Measurements from ENCODE around the gene RASSF4. TPM values are rescaled to one million over a fixed set of nuclear protein-coding genes. Genes with fewer than 3 reads are reported as not detected.

Gene RASSF4
- total and polyA plus RNA-seq, 9 of the 15 experiments (the other 6 are each of a cell fraction or from before 2014, with no cell fraction given) = 0.01 to 0.62 (median 0.11) TPM; not detected in 3

DNA sequence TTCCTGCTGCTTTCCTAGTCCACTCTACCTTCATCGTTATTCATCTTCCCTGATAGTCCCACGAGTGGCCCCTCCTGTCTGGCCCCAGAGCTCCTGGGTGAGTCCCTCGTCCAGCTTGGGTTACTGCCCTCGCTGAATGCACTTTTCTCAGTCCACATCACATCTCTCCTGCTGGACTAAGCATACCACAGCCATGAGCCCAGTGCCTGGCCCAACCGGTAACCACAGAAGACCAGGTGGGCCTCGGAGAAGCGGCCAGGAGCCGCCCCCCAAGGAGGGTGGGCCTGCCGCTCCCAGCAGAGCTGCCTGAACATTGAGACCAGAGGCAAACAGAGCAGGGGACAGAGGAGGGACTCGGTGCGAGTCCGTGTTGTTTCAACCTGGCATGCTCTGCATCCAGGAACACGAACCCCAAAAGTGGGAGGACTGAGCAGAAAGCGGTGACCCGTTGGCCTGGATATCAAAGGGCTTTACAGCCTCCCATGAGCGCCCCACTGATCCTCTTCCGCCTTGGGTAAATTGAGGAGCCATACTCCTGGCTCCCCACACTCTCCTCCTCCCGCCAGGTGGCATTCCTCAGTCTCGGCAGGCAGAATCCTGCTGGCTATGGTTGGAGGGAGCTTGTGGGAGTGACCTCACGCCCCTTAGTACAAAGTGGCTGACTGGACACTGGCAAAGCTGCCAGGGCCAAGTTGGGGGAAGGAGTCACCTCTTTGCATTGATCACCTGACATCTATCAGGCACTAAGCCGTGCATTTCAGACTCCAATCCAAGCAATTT, 35.2 kb upstream of the RASSF4 start:
- ChIA-PET CTCF (ENCODE audit: low intra/inter-chr PET ratio) (interaction anchor here (1.1 kb wide), 1 partner anchor 62 kb away, joined by 3 read pairs; no protein-coding TSS in a partner anchor), POLR2A (interaction anchor here (0.5 to 1.0 kb wide), 4 partner anchors 11 to 138 kb away, joined by 3 to 5 read pairs (median 4); no protein-coding TSS in a partner anchor)
- Histone ChIP-seq H3K4me3 (no peak overlapping the region), H4K20me1 (replicated peaks; ENCODE audit: control insufficient read depth, insufficient read depth, low read length) (no peaks in the 10 kb centered on the region), H3K4me1 (replicated peaks in 1 of 2; ENCODE audit: control insufficient read depth in 2 of 2, insufficient read depth in 2 of 2, low read length in 2 of 2) (peaks cover 0 to 5% of the 10 kb centered on the region in 2 experiments; a peak in 1 of 5 replicates), H3K9me3 (replicated peaks; ENCODE audit: control insufficient read depth, insufficient read depth, low read depth, low read length) (no peaks in the 10 kb centered on the region), H3K27me3 (ENCODE audit: control insufficient read depth in 2 of 2, insufficient read depth in 2 of 2, low read length in 2 of 2) (peaks cover 0 to 52% of the 10 kb centered on the region in 2 experiments; a peak in 3 of 5 replicates), H3K79me2 (ENCODE audit: control insufficient read depth, insufficient read depth, low read length) (no peaks in the 10 kb centered on the region), H2AFZ (ENCODE audit: low read depth, low read length) (no peak overlapping the region), H3K9ac (ENCODE audit: insufficient read depth in 1 of 2, low read depth in 2 of 2, low read length in 2 of 2) (no peak overlapping the region), H3K9me1 (ENCODE audit: control insufficient read depth, insufficient read depth, low read length) (no peaks in the 10 kb centered on the region), H3K27ac (ENCODE audit: extremely low read depth, low read depth, low read length) (no peak overlapping the region), H3K36me3 (ENCODE audit: control insufficient read depth, insufficient read depth, low read length) (no peaks in the 10 kb centered on the region), H3K4me2 (ENCODE audit: insufficient read depth, low read length) (no peak overlapping the region)
- intact Hi-C loops (cut with micrococcal nuclease) = loop anchor here (2.0 kb wide), 1 partner anchor 46 kb away; no protein-coding TSS in a partner anchor
- DNase-seq (ENCODE audit: extremely low read depth in 1 of 4, low spot score in 3 of 4) = no peak
- ATAC-seq = no peak
- in situ Hi-C loops (cut with MboI) = no loop called here
- WGBS (ENCODE audit: insufficient coverage, low coverage, missing lambda C conversion rate) = 3% methylated on average over 21 of the region's 21 CpGs
- TF ChIP-seq, protein P1, sequence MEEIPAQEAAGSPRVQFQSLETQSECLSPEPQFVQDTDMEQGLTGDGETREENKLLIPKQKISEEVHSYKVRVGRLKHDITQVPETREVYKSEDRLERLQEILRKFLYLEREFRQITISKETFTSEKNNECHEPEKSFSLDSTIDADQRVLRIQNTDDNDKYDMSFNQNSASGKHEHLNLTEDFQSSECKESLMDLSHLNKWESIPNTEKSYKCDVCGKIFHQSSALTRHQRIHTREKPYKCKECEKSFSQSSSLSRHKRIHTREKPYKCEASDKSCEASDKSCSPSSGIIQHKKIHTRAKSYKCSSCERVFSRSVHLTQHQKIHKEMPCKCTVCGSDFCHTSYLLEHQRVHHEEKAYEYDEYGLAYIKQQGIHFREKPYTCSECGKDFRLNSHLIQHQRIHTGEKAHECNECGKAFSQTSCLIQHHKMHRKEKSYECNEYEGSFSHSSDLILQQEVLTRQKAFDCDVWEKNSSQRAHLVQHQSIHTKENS (CRISPR knock-in tag; IDR thresholded peaks at IDR 0.05) = no peak
- TF ChIP-seq ZFP30 (CRISPR knock-in tag; IDR thresholded peaks at IDR 0.05; ENCODE audit: borderline replicate concordance) (no peak), HNRNPH1 (optimal IDR thresholded peaks at IDR 0.05; ENCODE audit: low read depth, low read length) (no peak), NFXL1 (CRISPR knock-in tag; IDR thresholded peaks at IDR 0.05) (no peak), SP1 (CRISPR knock-in tag; IDR thresholded peaks at IDR 0.05) (no peak), TCF7 (IDR thresholded peaks at IDR 0.05; ENCODE audit: borderline replicate concordance) (no peak), NCOA6 (IDR thresholded peaks at IDR 0.05) (no peak), ETV5 (CRISPR knock-in tag; IDR thresholded peaks at IDR 0.05; ENCODE audit: low read depth) (no peak), CBX5 (IDR thresholded peaks at IDR 0.05; ENCODE audit: borderline replicate concordance, low read depth) (no peak), ZNF124 (CRISPR knock-in tag; IDR thresholded peaks at IDR 0.05) (no peak), NFATC3 (IDR thresholded peaks at IDR 0.05) (no peak), NFYB (IDR thresholded peaks at IDR 0.05; ENCODE audit: extremely low read depth, insufficient read length) (no peak), THRAP3 (IDR thresholded peaks at IDR 0.05; ENCODE audit: borderline replicate concordance) (no peak)
- TF ChIP-seq, protein P2, sequence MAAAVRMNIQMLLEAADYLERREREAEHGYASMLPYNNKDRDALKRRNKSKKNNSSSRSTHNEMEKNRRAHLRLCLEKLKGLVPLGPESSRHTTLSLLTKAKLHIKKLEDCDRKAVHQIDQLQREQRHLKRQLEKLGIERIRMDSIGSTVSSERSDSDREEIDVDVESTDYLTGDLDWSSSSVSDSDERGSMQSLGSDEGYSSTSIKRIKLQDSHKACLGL (CRISPR knock-in tag; IDR thresholded peaks at IDR 0.05; ENCODE audit: borderline replicate concordance, poor library complexity, severe bottlenecking) = no peak
- no peak for FAIRE-seq
- no TSS peak for BruUV-seq (replicated peaks)
